Endothelial cell of umbilical vein (primary cell): Measurements from ENCODE around the gene FLRT2.

Experiments used
- CTCF ChIP-seq, 2 donors: IDR thresholded peaks; 1 replicate in 1 of 2; 2 replicates in 1 of 2; pipeline ENCODE4 v1.5.1; 2011; ENCODE audit warnings: low read length in 2 of 2, mild to moderate bottlenecking in 2 of 2, moderate library complexity in 2 of 2, control low read depth in 1 of 2, inconsistent platforms in 1 of 2, low read depth in 1 of 2; ENCODE audit not compliant: insufficient read depth in 1 of 2; ENCODE audit errors: extremely low read depth in 1 of 2
- EZH2 ChIP-seq: IDR thresholded peaks from 2 replicates; pipeline ENCODE4 v1.6.1; 2012; ENCODE audit warnings: borderline replicate concordance, low read depth, mild to moderate bottlenecking, moderate library complexity, low read length, inconsistent platforms; ENCODE audit not compliant: severe bottlenecking
- FOS ChIP-seq: IDR thresholded peaks from 2 replicates; pipeline ENCODE4 v1.6.1; 2011; ENCODE audit warnings: mild to moderate bottlenecking, low read length, moderate library complexity, borderline replicate concordance; ENCODE audit not compliant: insufficient read depth
- GATA2 ChIP-seq: IDR thresholded peaks from 2 replicates; pipeline ENCODE4 v1.7.0; 2011; ENCODE audit warnings: low read depth, mild to moderate bottlenecking, moderate library complexity, mixed read lengths, low read length; ENCODE audit not compliant: insufficient read length, insufficient read depth
- JUN ChIP-seq: IDR thresholded peaks from 2 replicates; pipeline ENCODE4 v1.6.1; 2011; ENCODE audit warnings: borderline replicate concordance, low read depth; ENCODE audit not compliant: insufficient read length, insufficient read depth
- MAX ChIP-seq: IDR thresholded peaks from 2 replicates; pipeline ENCODE4 v1.6.1; 2011; ENCODE audit not compliant: insufficient read depth, insufficient read length
- MYC ChIP-seq: IDR thresholded peaks from one replicate; pipeline ENCODE4 v1.6.1; 2011; ENCODE audit warnings: mild to moderate bottlenecking, low read depth, low read length
- POLR2A ChIP-seq: IDR thresholded peaks from 2 replicates; pipeline ENCODE4 v1.6.1; 2012; ENCODE audit warnings: low read depth, mild to moderate bottlenecking, control low read depth, low read length
- POLR2AphosphoS5 ChIP-seq: IDR thresholded peaks from 2 replicates; pipeline ENCODE4 v1.6.1; 2012; ENCODE audit warnings: low read depth, mild to moderate bottlenecking, control low read depth, low read length, moderate library complexity; ENCODE audit not compliant: insufficient read depth

- TF ChIP-seq CTCF (IDR thresholded peaks at IDR 0.05; ENCODE audit: extremely low read depth in 1 of 2, insufficient read depth in 1 of 2, low read depth in 1 of 2, low read length in 2 of 2) (no peak), POLR2A (no peak), EZH2 (no peak), POLR2AphosphoS5 (no peak), MAX (no peak), JUN (no peak), MYC (no peak), FOS (no peak), GATA2 (no peak)
Measured at GRCh38 chr14:85508863-85509262, 21.1 kb upstream of the FLRT2 start.
